ENCODE measurements around the gene DTNBP1. TPM values are rescaled to one million over a fixed set of nuclear protein-coding genes. Genes with fewer than 3 reads are reported as not detected.
A peak's percentile ranks its signal among the peaks of the same experiment; 100 is the strongest.

DTNBP1 gene
- total and polyA plus RNA-seq, 2 of the 8 experiments (the other 6 are each of a cell fraction or from before 2014, with no cell fraction given) = 13.5 to 22.1 TPM

GRCh38 chr6:15546591-15546990 lies 116.2 kb downstream of the DTNBP1 start:
- Histone ChIP-seq H2BK5ac (ENCODE audit: low read depth, low read length) (no peak overlapping the region), H3K27me3 (replicated peaks in 1 of 4; ENCODE audit: control insufficient read depth in 3 of 4, extremely low read depth in 1 of 4, insufficient read depth in 3 of 4, low read length in 3 of 4) (no peaks in the 10 kb centered on the region), H3K56ac (replicated peaks; ENCODE audit: insufficient read length, low read depth, low read length) (no peak overlapping the region), H3K9me3 (ENCODE audit: insufficient read depth in 2 of 2, low read depth in 1 of 2, low read length in 1 of 2) (no peaks in the 10 kb centered on the region), H3K79me2 (ENCODE audit: control insufficient read depth in 1 of 2, insufficient read depth in 2 of 2, low read length in 2 of 2) (no peaks in the 10 kb centered on the region), H3K4me1 (replicated peaks in 1 of 4; ENCODE audit: control insufficient read depth in 3 of 4, insufficient read depth in 4 of 4, low read length in 3 of 4) (peaks cover 0 to 7% (median 5%) of the 10 kb centered on the region in 4 experiments; a peak in 4 of 7 replicates), H3K4me3 (ENCODE audit: extremely low read depth in 1 of 4, insufficient read depth in 2 of 4, low read depth in 3 of 4, low read length in 4 of 4) (no peak overlapping the region), H2BK120ac (replicated peaks; ENCODE audit: low read depth, low read length) (no peak overlapping the region), H2BK12ac (ENCODE audit: low read depth, low read length) (no peak overlapping the region), H2BK20ac (ENCODE audit: low read length) (no peak overlapping the region), H3K4me2 (ENCODE audit: insufficient read depth in 1 of 2, low read depth in 2 of 2, low read length in 2 of 2) (no peak overlapping the region), H2AFZ (ENCODE audit: low read length) (no peak overlapping the region), H4K8ac (ENCODE audit: extremely low read depth, insufficient read depth, low read length) (no peak overlapping the region), H3K36me3 (ENCODE audit: control insufficient read depth in 2 of 4, insufficient read depth in 4 of 4, low read length in 3 of 4) (no peaks in the 10 kb centered on the region), H4K20me1 (replicated peaks in 1 of 2; ENCODE audit: control insufficient read depth in 1 of 2, insufficient read depth in 2 of 2, low read length in 2 of 2) (peaks cover 0 to under 1% of the 10 kb centered on the region in 2 experiments), H3K4ac (replicated peaks; ENCODE audit: insufficient read length, low read depth, low read length) (no peak overlapping the region), H3K9ac (replicated peaks in 1 of 4; ENCODE audit: extremely low read depth in 1 of 4, low read depth in 3 of 4, low read length in 3 of 4) (no peak overlapping the region), H2BK15ac (ENCODE audit: low read length) (no peak overlapping the region), H3K79me1 (ENCODE audit: low read depth, low read length) (no peaks in the 10 kb centered on the region), H4K5ac (ENCODE audit: insufficient read length, low read depth, low read length) (no peak overlapping the region), H3K27ac (ENCODE audit: low read depth, low read length) (no peak overlapping the region), H3K23ac (ENCODE audit: insufficient read length) (no peak overlapping the region), H3K14ac (ENCODE audit: insufficient read length) (no peak overlapping the region), H3K18ac (ENCODE audit: extremely low read depth, low read length) (no peak overlapping the region), H3K23me2 (ENCODE audit: low read depth, low read length) (no peaks in the 10 kb centered on the region), H2AK5ac (ENCODE audit: low read depth, low read length) (no peak overlapping the region), H4K91ac (replicated peaks; ENCODE audit: insufficient read length, low read length) (no peak overlapping the region)
- TF ChIP-seq JUND (IDR thresholded peaks at IDR 0.05; ENCODE audit: low read length) (peak; percentile 64; the same call in 1 of the 2 replicates), CHD1 (IDR thresholded peaks at IDR 0.05; ENCODE audit: low read depth, low read length) (no peak)
- POLR2A ChIA-PET (ENCODE audit: partially characterized antibody) = no interaction called here
- DNase-seq (ENCODE audit: low read depth in 1 of 2, low spot score in 2 of 2) (no peak), FAIRE-seq (no peak)
- 87% methylated on average over 5 of the region's 5 CpGs; no CpG with 5 or more reads in 1 of the 2 experiments for WGBS, 2 experiments (ENCODE audit: extremely low coverage in 1 of 2, insufficient coverage in 1 of 2, insufficient read length in 1 of 2, insufficient replicate concordance in 2 of 2, low coverage in 1 of 2, low lambda C conversion rate in 2 of 2, missing lambda C conversion rate in 1 of 2)
- CTCF ChIA-PET (ENCODE audit: partially characterized antibody) = interaction anchor here (0.6 kb wide), 1 partner anchor 1229 kb away, joined by 3 read pairs; no protein-coding TSS in a partner anchor
